LHCN-M2 (cell line): ENCODE measurements around the gene FAM227B. TPM values are rescaled to one million over a fixed set of nuclear protein-coding genes. Genes with fewer than 3 reads are reported as not detected.
"Not testable (repeated sequence)": the region's sequence is repeated elsewhere in the genome, so short reads cannot be mapped to it uniquely, and the experiment has no call there.

Source experiments
- DNase-seq: peaks from one replicate; pipeline ENCODE4 v3.0.0-alpha.2; 2012; ENCODE audit warnings: low read depth
- total RNA-seq: library from RNA; depleted of rRNA; stranded (reverse); fragments of >200 nt; gene quantifications from 2 replicates; pipeline ENCODE4 v1.2.3, GENCODE V29; 2014

Gene FAM227B
- total RNA-seq, 1 experiment from 2014 or later: 8.0 TPM

DNA sequence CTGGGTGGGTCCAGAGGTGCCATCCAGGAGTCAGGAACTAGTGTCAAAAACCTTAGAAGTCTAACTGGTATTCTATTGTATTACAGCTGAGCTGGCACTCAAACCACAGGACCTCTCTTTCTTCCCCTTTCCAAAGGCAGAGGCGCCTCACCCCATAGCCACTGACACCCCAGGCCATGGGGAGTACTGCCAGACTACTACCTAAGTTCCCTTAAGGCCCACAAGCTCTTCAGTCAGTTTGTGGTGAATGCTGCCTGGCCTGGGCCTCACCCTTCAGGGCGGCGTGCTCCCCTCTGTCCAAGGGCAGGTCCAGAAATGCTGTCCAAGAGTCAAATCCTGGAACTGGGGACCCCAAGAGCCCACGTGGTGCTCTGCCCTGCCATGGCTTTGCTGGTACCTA, 240.6 kb downstream of the FAM227B start:
- DNase-seq: no peak

GRCh38 chr15:49372366-49372765, 248.3 kb downstream of the FAM227B start:
- DNase-seq: no peak

GRCh38 chr15:49370782-49371181, 249.8 kb downstream of the FAM227B start:
- peak; percentile 44 for DNase-seq

DNA sequence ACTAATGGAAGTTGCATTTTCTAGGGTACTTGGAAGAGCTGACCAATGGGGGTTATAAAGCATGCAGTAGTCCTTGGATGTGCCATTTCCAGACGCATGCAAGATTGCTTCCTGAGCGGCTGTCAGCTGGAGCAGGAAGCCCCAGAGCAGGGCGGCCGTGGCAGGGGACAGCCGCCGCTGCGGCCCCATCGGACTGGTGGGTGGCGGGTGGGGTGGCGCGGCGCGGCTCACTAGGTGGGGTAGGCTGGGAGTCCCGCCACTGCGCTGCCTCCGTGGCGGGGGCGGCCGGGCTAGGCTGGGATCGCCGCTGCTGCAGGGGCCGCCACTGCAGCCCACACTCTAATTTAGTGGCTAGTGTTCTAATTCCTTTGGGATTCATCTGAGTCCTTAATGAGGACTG, 254.1 kb downstream of the FAM227B start:
- no peak for DNase-seq

GRCh38 chr15:49361370-49361769, 259.2 kb downstream of the FAM227B start:
- DNase-seq: no peak

- DNase-seq: not testable (repeated sequence)
These were observed 266.2 kb downstream of the FAM227B start for GRCh38 chr15:49354439-49354838.

DNA sequence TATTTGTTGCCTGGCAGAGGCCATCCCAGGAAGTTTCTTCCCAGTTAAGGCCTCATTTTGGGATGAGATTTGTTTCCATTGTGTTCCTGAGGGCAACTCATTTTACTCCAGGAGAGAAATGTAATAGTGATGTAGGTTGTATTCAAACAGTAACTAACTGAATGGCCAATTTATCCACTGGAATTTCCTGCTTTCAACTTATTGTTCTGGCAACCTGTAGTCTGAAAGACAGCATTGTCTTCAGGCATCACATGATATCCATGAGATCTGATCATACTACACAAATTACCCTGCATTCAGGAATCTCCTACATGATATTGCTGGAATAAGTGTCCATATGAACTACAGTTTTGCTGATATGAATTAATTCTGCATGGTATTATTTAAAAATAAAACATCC, 277.1 kb downstream of the FAM227B start:
- no peak for DNase-seq

GRCh38 chr15:49339656-49340055, 281.0 kb downstream of the FAM227B start:
- no peak for DNase-seq

DNA sequence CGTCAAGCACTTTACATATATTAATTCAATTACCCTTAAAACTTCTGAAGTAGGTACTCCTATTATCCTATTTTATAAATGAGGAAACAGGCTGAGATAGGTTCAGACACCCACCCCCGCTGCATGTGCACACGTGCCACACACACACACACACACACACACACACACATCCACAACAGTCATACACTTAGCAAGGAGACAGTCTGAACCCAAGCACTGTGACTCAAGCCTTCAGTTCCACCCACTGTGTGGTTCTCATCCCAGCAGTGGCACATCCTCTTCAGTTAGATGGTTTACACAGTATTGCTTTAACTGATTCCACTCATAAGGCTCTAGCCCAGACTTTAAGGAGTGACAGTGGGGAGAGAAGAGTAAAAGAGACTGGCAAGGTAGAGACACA, 288.7 kb downstream of the FAM227B start:
- peak; percentile 41 for DNase-seq

GRCh38 chr15:49331442-49331841, 289.2 kb downstream of the FAM227B start:
- DNase-seq: no peak

DNA sequence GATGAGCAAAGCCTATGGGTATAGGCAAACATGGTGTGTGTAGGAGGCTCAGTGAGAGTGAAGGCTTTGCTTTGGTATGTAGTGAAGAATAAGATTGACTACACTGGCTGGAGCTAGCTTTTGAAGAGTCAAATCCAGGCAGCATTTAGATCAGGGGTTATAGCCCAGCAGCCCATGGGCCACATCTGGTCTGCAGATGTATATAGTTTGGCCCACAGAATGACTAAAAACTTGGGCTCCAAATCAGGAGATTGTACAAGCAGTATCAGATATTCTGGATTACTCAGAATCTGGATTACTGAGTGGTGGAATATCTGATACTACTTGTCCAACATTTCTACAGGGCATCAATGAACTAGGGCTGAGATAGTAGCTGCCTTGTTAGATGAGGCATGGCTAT, 290.5 kb downstream of the FAM227B start:
- DNase-seq: no peak

GRCh38 chr15:49328941-49329340, 291.7 kb downstream of the FAM227B start:
- DNase-seq: no peak

GRCh38 chr15:49327927-49328326, 292.7 kb downstream of the FAM227B start:
- no peak for DNase-seq

DNA sequence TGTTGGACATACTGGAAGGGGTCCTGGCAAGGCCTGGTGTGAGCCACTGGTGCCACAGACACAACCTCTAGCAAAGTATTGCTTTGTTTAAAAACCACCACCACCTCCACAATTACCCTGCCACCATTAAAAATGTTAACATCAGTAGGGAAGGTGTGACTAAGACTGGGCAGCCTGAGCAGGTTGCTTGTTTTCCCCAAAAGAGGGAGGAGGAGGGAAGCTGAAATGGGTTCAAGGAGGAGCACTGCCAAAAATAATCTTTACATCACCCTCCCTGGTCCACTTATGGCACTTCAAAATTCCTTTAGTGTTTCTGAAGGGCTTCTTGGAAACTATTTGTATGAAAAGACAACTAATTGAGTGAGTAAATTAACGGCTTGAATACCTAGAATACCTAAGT, 297.4 kb downstream of the FAM227B start:
- DNase-seq: no peak

DNA sequence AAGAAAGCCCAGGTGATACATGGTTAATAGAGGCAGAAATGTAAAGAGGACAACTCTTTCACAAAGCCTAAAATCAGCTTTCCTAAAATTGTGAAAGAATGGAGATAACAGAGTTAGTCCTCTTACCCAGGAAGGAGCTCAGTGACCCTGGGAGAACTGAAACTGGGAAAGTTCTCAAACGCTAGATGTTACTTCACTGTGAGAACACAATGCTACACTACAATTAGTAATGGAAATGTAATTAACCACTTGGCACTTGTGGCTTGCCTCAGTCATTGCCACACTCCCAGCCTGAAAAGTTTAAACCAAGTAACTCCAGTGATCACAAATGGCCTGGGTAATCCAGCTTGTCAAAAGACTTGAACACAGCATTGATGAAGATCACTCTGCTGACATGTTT, 300.3 kb downstream of the FAM227B start:
- DNase-seq: no peak

DNA sequence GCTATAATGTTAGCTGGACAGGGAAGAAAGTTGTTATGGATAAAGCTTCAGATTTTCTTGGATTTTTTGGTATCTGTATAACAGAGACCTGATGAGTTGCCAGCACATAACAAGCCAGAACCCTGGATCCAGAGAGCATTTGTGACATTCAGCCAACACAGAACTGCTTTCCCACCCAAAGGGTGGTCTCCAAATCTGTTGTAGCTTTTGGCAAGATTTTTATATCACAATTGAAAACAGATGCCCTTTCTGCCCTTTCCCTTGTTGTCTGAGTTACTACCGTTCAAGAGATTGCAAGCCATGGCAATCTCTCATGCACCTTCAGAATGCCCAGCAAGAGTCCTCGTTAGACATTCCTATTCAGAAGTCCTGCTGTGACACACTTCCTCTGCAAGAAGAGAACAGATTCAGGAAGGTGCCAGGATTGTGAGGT, 305.2 kb downstream of the FAM227B start:
- no peak for DNase-seq

- no peak for DNase-seq
These were observed 305.9 kb downstream of the FAM227B start for GRCh38 chr15:49314716-49315115.

GRCh38 chr15:49313650-49314049, 307.0 kb downstream of the FAM227B start:
- peak; percentile 63 for DNase-seq

DNA sequence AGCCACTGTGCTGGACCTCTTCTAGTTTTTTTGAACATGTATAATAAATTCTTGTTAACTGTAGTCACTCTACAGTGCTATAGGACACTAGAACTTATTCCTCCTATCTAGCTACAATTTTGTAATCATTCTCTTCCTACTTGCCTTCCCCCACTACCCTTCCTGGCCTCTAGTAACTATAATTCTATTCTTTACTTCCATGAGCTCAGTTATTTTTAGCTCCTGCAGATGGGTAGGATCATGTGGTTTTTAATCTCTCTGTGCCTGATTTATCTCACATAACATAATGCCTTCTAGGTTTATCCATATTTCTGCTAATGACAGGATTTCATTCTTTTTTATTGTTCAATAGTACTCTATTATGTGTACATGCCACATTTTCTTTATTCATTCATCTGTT, 310.7 kb downstream of the FAM227B start:
- DNase-seq: no peak

DNA sequence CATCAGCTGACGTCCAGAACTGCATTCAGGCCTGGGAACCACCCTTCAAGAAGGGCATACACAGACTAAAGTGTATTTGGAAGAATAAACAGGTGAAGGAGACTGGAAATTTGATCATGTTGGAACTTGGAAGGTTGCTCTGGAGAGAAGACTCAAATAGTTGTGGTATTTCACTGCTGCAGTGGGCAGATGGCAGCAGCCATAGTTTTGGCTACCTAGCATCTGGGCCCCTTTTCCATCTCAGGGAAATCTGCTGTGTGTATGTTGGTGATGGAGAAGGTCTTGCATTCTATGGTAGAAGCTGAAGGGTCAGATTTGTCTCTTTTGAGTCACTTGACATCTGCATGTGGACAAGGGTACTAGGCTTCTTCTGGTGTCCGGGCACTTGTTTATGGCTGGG, 311.9 kb downstream of the FAM227B start:
- DNase-seq: no peak

DNA sequence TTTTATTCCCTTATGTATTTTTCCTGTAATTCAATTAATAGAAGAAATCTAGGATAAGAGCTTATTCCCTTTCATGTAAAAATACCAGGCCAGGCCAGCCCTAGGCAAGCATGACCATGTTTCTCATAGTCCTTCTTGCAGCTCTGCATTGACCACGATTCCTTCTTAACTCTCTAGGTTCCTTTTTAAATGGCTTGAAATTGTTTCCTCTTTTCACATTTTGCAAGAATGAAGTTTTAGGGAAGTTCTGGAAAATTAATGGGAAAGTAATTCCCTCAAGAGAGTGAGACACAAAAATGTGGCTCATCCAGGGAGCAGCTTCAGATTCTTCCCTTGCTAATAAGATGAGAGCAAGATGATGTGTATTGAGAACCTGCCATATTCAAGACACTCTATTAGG, 314.1 kb downstream of the FAM227B start:
- no peak for DNase-seq

GRCh38 chr15:49303003-49303402, 317.6 kb downstream of the FAM227B start:
- DNase-seq: no peak

- peak; percentile 35 for DNase-seq
These were observed 319.1 kb downstream of the FAM227B start for GRCh38 chr15:49301562-49301961.

- DNase-seq: no peak
These were observed 319.8 kb downstream of the FAM227B start for GRCh38 chr15:49300856-49301255.

DNA sequence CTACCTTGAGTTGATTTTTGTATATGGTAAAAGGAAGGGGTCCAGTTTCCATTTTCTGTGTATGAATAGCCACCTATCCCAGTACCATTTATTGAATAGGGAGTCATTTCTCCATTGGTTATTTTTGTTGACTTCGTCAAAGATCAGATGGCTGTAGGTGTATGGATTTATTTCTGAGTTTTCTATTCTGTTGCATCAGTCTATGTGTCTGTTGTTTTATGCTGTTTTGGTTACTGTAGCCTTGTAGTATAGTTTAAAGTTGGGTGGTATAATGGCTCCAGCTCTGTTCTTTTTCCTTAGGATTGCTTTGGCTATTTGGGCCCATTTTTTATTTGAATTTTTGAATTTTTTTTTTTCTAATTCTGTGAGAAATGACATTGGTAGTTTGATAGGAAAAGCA, 323.0 kb downstream of the FAM227B start:
- DNase-seq: no peak
